GM23338 (cell line): ENCODE results near the gene RBKS. TPM values are rescaled to one million over a fixed set of nuclear protein-coding genes. Genes with fewer than 3 reads are reported as not detected.

Experiments used
- ATAC-seq: fragments of 200-7000 bp; cut with Tn5 transposase; 3 replicates; pipeline ENCODE4 v1.9.1; 2020
- DNase-seq: peaks from one replicate; pipeline ENCODE4 v3.0.0-alpha.2; 2015; ENCODE audit warnings: low spot score
- H2AFZ ChIP-seq: fragments of 200-600 bp; sonication (generic); 2 replicates; pipeline ENCODE4 v1.8.0; 2016; ENCODE audit warnings: antibody characterized with exemption, mild to moderate bottlenecking, moderate library complexity
- H3F3A ChIP-seq: fragments of 200-600 bp; sonication (generic); replicated peaks from 2 replicates; pipeline ENCODE4 v1.8.0; 2017; ENCODE audit warnings: antibody characterized with exemption, mixed run types, low read depth
- H3K27ac ChIP-seq: fragments of 200-600 bp; sonication (generic); 2 replicates; pipeline ENCODE4 v1.6.1; 2016; ENCODE audit warnings: low read depth
- H3K27me3 ChIP-seq: fragments of 200-600 bp; sonication (generic); 2 replicates; pipeline ENCODE4 v1.8.0; 2016; ENCODE audit warnings: mild to moderate bottlenecking, mixed run types, moderate library complexity; ENCODE audit not compliant: insufficient read depth
- H3K36me3 ChIP-seq: fragments of 200-600 bp; sonication (generic); 2 replicates; pipeline ENCODE4 v1.8.0; 2016; ENCODE audit warnings: mild to moderate bottlenecking; ENCODE audit not compliant: insufficient read depth
- H3K4me1 ChIP-seq: fragments of 200-600 bp; sonication (generic); 2 replicates; pipeline ENCODE4 v1.8.0; 2016; ENCODE audit warnings: mild to moderate bottlenecking, moderate library complexity; ENCODE audit not compliant: insufficient read depth
- H3K4me2 ChIP-seq: fragments of 200-600 bp; sonication (generic); 2 replicates; pipeline ENCODE4 v1.7.1; 2017; ENCODE audit warnings: mixed run types
- H3K4me3 ChIP-seq: fragments of 200-600 bp; sonication (generic); 2 replicates; pipeline ENCODE4 v1.6.1; 2016; ENCODE audit warnings: mixed run types
- H3K79me2 ChIP-seq: fragments of 200-600 bp; sonication (generic); replicated peaks from 2 replicates; pipeline ENCODE4 v1.8.0; 2017; ENCODE audit warnings: mild to moderate bottlenecking; ENCODE audit not compliant: insufficient read depth
- H3K9me2 ChIP-seq: fragments of 200-600 bp; sonication (generic); 2 replicates; pipeline ENCODE4 v1.8.0; 2017; ENCODE audit not compliant: insufficient read depth
- H4K20me1 ChIP-seq: fragments of 200-600 bp; sonication (generic); replicated peaks from 2 replicates; pipeline ENCODE4 v1.8.0; 2017; ENCODE audit warnings: mild to moderate bottlenecking; ENCODE audit not compliant: insufficient read depth
- H3K27ac Mint-ChIP-seq: 2 replicates; pipeline ENCODE4 v1.8.0; 2020; ENCODE audit warnings: inconsistent platforms, mild to moderate bottlenecking, moderate library complexity, mixed read lengths
- H3K27me3 Mint-ChIP-seq: 3 replicates; pipeline ENCODE4 v1.8.0; 2022; ENCODE audit warnings: low read depth, mild to moderate bottlenecking, moderate library complexity, mixed read lengths, inconsistent platforms; ENCODE audit not compliant: insufficient read depth, poor library complexity
- H3K36me3 Mint-ChIP-seq: 3 replicates; pipeline ENCODE4 v1.8.0; 2021; ENCODE audit warnings: low read depth, mild to moderate bottlenecking, inconsistent platforms, moderate library complexity, mixed read lengths
- H3K4me1 Mint-ChIP-seq: 3 replicates; pipeline ENCODE4 v1.8.0; 2020; ENCODE audit warnings: mild to moderate bottlenecking, inconsistent platforms, mixed read lengths
- H3K4me3 Mint-ChIP-seq: 3 replicates; pipeline ENCODE4 v1.8.0; 2021; ENCODE audit warnings: moderate library complexity, mild to moderate bottlenecking, inconsistent platforms, mixed read lengths
- H3K9me3 Mint-ChIP-seq: 3 replicates; pipeline ENCODE4 v1.8.0; 2020; ENCODE audit warnings: moderate library complexity, mild to moderate bottlenecking, inconsistent platforms, mixed read lengths
- EZH2 ChIP-seq: fragments of 200-600 bp; sonication (generic); IDR thresholded peaks from one replicate; pipeline ENCODE4 v1.8.0; 2017; ENCODE audit warnings: antibody characterized with exemption, mild to moderate bottlenecking, low read depth; ENCODE audit not compliant: unreplicated experiment
- EZH2phosphoT487 ChIP-seq: fragments of 200-600 bp; sonication (generic); IDR thresholded peaks from one replicate; pipeline ENCODE4 v1.8.1; 2018; ENCODE audit warnings: antibody characterized with exemption; ENCODE audit not compliant: unreplicated experiment
- JUNB ChIP-seq: IDR thresholded peaks from one replicate; pipeline ENCODE4 v1.6.1; 2016; ENCODE audit warnings: antibody characterized with exemption; ENCODE audit not compliant: unreplicated experiment
- POLR2AphosphoS5 ChIP-seq: IDR thresholded peaks from 2 replicates; pipeline ENCODE4 v1.6.1; 2016; ENCODE audit warnings: antibody characterized with exemption, low read depth
- STAT1 ChIP-seq: IDR thresholded peaks from one replicate; pipeline ENCODE4 v1.6.1; 2016; ENCODE audit warnings: antibody characterized with exemption; ENCODE audit not compliant: unreplicated experiment
- polyA plus RNA-seq: library from polyadenylated mRNA; unstranded; fragments of >200 nt; fragmentation: Nextera tagmentation; extraction: Ambion mirVana; gene quantifications from 2 replicates; pipeline ENCODE4 v1.2.1, GENCODE V29; 2016
- total RNA-seq: library from RNA; depleted of rRNA; stranded (reverse); fragments of >200 nt; shearing (Covaris generic); gene quantifications from 2 replicates; pipeline ENCODE4 v1.2.3, GENCODE V29; 2014
- TF ChIP-seq, protein P1 (sequence below): fragments of 250-450 bp; sonication (Bioruptor Pico); IDR thresholded peaks from 2 replicates; pipeline ENCODE4 v1.5.0; 2020; ENCODE audit warnings: mild to moderate bottlenecking, moderate library complexity
- TF ChIP-seq, protein P2 (sequence below): IDR thresholded peaks from one replicate; pipeline ENCODE4 v1.6.1; 2018; ENCODE audit warnings: antibody characterized with exemption; ENCODE audit not compliant: unreplicated experiment
- TF ChIP-seq, protein P3 (sequence below): IDR thresholded peaks from 2 replicates; pipeline ENCODE4 v1.6.1; 2016; ENCODE audit warnings: antibody characterized with exemption
- TF ChIP-seq, protein P4 (sequence below), 2 experiments: fragments of 200-600 bp in 1 of 2; sonication (generic) in 1 of 2; conservative IDR thresholded peaks; 2 replicates each; pipeline versions ENCODE4 v1.5.1 to v1.6.1; 2016 to 2017; ENCODE audit warnings: antibody characterized with exemption in 2 of 2, low read depth in 2 of 2, mild to moderate bottlenecking in 2 of 2, moderate library complexity in 1 of 2

RBKS gene
- total and polyA plus RNA-seq, 2 experiments from 2014 or later = 1.3 to 1.5 TPM

DNA sequence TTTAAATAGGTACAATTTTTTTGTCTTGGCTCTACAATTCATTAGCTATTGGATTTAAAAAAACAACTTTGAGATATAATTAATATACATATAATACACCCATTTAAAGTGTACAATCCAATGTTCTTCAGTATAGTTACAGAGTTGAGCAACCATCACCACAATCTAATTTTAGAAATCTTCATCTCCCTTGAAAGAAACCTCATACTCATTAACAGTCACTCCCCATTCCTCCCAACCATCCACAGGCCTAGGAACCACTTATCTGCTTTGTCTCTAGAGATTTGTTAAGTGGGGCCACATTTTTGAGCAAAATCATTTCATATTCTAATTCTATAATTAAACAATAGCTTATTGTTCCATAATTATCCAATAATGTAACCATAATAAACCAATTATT is 86.0 kb downstream of the RBKS start (continued):
- TF ChIP-seq, protein P1, sequence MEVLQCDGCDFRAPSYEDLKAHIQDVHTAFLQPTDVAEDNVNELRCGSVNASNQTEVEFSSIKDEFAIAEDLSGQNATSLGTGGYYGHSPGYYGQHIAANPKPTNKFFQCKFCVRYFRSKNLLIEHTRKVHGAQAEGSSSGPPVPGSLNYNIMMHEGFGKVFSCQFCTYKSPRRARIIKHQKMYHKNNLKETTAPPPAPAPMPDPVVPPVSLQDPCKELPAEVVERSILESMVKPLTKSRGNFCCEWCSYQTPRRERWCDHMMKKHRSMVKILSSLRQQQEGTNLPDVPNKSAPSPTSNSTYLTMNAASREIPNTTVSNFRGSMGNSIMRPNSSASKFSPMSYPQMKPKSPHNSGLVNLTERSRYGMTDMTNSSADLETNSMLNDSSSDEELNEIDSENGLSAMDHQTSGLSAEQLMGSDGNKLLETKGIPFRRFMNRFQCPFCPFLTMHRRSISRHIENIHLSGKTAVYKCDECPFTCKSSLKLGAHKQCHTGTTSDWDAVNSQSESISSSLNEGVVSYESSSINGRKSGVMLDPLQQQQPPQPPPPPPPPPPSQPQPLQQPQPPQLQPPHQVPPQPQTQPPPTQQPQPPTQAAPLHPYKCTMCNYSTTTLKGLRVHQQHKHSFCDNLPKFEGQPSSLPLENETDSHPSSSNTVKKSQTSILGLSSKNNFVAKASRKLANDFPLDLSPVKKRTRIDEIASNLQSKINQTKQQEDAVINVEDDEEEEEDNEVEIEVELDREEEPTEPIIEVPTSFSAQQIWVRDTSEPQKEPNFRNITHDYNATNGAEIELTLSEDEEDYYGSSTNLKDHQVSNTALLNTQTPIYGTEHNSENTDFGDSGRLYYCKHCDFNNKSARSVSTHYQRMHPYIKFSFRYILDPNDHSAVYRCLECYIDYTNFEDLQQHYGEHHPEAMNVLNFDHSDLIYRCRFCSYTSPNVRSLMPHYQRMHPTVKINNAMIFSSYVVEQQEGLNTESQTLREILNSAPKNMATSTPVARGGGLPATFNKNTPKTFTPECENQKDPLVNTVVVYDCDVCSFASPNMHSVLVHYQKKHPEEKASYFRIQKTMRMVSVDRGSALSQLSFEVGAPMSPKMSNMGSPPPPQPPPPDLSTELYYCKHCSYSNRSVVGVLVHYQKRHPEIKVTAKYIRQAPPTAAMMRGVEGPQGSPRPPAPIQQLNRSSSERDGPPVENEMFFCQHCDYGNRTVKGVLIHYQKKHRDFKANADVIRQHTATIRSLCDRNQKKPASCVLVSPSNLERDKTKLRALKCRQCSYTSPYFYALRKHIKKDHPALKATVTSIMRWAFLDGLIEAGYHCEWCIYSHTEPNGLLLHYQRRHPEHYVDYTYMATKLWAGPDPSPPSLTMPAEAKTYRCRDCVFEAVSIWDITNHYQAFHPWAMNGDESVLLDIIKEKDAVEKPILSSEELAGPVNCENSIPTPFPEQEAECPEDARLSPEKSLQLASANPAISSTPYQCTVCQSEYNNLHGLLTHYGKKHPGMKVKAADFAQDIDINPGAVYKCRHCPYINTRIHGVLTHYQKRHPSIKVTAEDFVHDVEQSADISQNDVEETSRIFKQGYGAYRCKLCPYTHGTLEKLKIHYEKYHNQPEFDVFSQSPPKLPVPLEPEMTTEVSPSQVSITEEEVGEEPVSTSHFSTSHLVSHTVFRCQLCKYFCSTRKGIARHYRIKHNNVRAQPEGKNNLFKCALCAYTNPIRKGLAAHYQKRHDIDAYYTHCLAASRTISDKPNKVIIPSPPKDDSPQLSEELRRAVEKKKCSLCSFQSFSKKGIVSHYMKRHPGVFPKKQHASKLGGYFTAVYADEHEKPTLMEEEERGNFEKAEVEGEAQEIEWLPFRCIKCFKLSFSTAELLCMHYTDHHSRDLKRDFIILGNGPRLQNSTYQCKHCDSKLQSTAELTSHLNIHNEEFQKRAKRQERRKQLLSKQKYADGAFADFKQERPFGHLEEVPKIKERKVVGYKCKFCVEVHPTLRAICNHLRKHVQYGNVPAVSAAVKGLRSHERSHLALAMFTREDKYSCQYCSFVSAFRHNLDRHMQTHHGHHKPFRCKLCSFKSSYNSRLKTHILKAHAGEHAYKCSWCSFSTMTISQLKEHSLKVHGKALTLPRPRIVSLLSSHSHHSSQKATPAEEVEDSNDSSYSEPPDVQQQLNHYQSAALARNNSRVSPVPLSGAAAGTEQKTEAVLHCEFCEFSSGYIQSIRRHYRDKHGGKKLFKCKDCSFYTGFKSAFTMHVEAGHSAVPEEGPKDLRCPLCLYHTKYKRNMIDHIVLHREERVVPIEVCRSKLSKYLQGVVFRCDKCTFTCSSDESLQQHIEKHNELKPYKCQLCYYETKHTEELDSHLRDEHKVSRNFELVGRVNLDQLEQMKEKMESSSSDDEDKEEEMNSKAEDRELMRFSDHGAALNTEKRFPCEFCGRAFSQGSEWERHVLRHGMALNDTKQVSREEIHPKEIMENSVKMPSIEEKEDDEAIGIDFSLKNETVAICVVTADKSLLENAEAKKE (CRISPR knock-in tag) = no peak
- TF ChIP-seq JUNB (no peak), POLR2AphosphoS5 (no peak)

DNA sequence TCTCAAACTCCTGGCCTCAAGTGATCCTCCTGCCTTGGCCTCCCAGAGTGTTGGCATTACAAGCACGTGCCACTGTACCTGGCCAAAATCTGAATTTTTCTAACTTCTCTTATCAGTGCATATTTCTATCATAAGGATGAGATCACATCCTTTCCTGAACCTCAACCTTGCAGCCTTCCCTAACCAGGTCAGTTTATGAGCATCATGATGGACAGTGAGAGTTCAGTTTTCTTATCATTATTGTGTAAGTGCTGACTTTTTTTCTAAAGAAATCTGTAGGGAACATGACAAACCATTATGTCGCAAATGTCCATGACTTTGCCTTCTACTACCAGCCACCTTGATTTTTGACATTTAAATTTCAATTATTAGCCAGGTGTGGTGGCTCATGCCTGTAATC is 87.1 kb downstream of the RBKS start:
- no peaks in the 10 kb centered on the region for H4K20me1 ChIP-seq
- H2AFZ ChIP-seq = no peak overlapping the region
- no peaks in the 10 kb centered on the region for H3K4me1 Mint-ChIP-seq
- no peak overlapping the region for H3K4me3 ChIP-seq
- no peaks in the 10 kb centered on the region for H3K27me3 ChIP-seq
- no peak overlapping the region for H3K27ac ChIP-seq
- H3K79me2 ChIP-seq = no peaks in the 10 kb centered on the region
- no peaks in the 10 kb centered on the region for H3K36me3 ChIP-seq
- H3K4me3 Mint-ChIP-seq = no peak overlapping the region
- no peaks in the 10 kb centered on the region for H3K9me3 Mint-ChIP-seq
- H3K9me2 ChIP-seq = no peaks in the 10 kb centered on the region
- no peak for DNase-seq
- peaks cover 4% of the 10 kb centered on the region for H3K27me3 Mint-ChIP-seq
- ATAC-seq = no peak
- H3K27ac Mint-ChIP-seq = no peak overlapping the region
- H3K4me2 ChIP-seq = no peak overlapping the region
- H3F3A ChIP-seq = no peaks in the 10 kb centered on the region
- H3K4me1 ChIP-seq = no peaks in the 10 kb centered on the region
- no peaks in the 10 kb centered on the region for H3K36me3 Mint-ChIP-seq
- TF ChIP-seq STAT1 (no peak), POLR2AphosphoS5 (no peak), EZH2 (no peak), JUNB (no peak), EZH2phosphoT487 (no peak)
- TF ChIP-seq, protein P2, sequence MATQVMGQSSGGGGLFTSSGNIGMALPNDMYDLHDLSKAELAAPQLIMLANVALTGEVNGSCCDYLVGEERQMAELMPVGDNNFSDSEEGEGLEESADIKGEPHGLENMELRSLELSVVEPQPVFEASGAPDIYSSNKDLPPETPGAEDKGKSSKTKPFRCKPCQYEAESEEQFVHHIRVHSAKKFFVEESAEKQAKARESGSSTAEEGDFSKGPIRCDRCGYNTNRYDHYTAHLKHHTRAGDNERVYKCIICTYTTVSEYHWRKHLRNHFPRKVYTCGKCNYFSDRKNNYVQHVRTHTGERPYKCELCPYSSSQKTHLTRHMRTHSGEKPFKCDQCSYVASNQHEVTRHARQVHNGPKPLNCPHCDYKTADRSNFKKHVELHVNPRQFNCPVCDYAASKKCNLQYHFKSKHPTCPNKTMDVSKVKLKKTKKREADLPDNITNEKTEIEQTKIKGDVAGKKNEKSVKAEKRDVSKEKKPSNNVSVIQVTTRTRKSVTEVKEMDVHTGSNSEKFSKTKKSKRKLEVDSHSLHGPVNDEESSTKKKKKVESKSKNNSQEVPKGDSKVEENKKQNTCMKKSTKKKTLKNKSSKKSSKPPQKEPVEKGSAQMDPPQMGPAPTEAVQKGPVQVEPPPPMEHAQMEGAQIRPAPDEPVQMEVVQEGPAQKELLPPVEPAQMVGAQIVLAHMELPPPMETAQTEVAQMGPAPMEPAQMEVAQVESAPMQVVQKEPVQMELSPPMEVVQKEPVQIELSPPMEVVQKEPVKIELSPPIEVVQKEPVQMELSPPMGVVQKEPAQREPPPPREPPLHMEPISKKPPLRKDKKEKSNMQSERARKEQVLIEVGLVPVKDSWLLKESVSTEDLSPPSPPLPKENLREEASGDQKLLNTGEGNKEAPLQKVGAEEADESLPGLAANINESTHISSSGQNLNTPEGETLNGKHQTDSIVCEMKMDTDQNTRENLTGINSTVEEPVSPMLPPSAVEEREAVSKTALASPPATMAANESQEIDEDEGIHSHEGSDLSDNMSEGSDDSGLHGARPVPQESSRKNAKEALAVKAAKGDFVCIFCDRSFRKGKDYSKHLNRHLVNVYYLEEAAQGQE = no peak
- TF ChIP-seq, protein P3, sequence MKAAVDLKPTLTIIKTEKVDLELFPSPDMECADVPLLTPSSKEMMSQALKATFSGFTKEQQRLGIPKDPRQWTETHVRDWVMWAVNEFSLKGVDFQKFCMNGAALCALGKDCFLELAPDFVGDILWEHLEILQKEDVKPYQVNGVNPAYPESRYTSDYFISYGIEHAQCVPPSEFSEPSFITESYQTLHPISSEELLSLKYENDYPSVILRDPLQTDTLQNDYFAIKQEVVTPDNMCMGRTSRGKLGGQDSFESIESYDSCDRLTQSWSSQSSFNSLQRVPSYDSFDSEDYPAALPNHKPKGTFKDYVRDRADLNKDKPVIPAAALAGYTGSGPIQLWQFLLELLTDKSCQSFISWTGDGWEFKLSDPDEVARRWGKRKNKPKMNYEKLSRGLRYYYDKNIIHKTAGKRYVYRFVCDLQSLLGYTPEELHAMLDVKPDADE = no peak
- TF ChIP-seq, protein P4, sequence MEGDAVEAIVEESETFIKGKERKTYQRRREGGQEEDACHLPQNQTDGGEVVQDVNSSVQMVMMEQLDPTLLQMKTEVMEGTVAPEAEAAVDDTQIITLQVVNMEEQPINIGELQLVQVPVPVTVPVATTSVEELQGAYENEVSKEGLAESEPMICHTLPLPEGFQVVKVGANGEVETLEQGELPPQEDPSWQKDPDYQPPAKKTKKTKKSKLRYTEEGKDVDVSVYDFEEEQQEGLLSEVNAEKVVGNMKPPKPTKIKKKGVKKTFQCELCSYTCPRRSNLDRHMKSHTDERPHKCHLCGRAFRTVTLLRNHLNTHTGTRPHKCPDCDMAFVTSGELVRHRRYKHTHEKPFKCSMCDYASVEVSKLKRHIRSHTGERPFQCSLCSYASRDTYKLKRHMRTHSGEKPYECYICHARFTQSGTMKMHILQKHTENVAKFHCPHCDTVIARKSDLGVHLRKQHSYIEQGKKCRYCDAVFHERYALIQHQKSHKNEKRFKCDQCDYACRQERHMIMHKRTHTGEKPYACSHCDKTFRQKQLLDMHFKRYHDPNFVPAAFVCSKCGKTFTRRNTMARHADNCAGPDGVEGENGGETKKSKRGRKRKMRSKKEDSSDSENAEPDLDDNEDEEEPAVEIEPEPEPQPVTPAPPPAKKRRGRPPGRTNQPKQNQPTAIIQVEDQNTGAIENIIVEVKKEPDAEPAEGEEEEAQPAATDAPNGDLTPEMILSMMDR (conservative IDR thresholded peaks at IDR 0.05; ENCODE audit: low read depth in 2 of 2) = no peak
